DOHH2 (cell line): ENCODE results near the gene B3GNT2.

Source experiments
- H3F3A ChIP-seq: fragments of 200-600 bp; sonication (generic), shearing (Covaris generic); 2 replicates; pipeline ENCODE4 v1.6.0; 2016; ENCODE audit warnings: antibody characterized with exemption, mild to moderate bottlenecking; ENCODE audit not compliant: control insufficient read depth, insufficient read depth
- H3K27ac ChIP-seq: fragments of 200-600 bp; sonication (generic); 2 replicates; pipeline ENCODE4 v1.5.1; 2014; ENCODE audit warnings: low read depth, mild to moderate bottlenecking, low read length, moderate library complexity
- H3K27me3 ChIP-seq: fragments of 200-600 bp; sonication (generic); 2 replicates; pipeline ENCODE4 v1.6.1; 2014; ENCODE audit warnings: mild to moderate bottlenecking, low read length, mixed read lengths; ENCODE audit not compliant: control insufficient read depth
- H3K36me3 ChIP-seq: fragments of 200-600 bp; sonication (generic); 2 replicates; pipeline ENCODE4 v1.6.1; 2014; ENCODE audit warnings: mild to moderate bottlenecking, low read length, moderate library complexity, mixed read lengths; ENCODE audit not compliant: control insufficient read depth
- H3K4me1 ChIP-seq: fragments of 200-600 bp; sonication (generic); 2 replicates; pipeline ENCODE4 v1.6.1; 2014; ENCODE audit warnings: mild to moderate bottlenecking, low read length, mixed read lengths; ENCODE audit not compliant: control insufficient read depth
- H3K4me2 ChIP-seq: fragments of 200-600 bp; sonication (generic); 2 replicates; pipeline ENCODE4 v1.6.0; 2014; ENCODE audit warnings: mild to moderate bottlenecking, low read length, moderate library complexity
- H3K4me3 ChIP-seq: fragments of 200-600 bp; sonication (generic); 2 replicates; pipeline ENCODE4 v1.5.1; 2014; ENCODE audit warnings: mild to moderate bottlenecking, low read length, mixed read lengths
- H3K79me2 ChIP-seq: fragments of 200-600 bp; sonication (generic); 2 replicates; pipeline ENCODE4 v1.6.1; 2014; ENCODE audit warnings: mild to moderate bottlenecking, low read length, mixed read lengths; ENCODE audit not compliant: control insufficient read depth
- H3K9me2 ChIP-seq: fragments of 200-600 bp; sonication (generic); replicated peaks from 2 replicates; pipeline ENCODE4 v1.6.1; 2014; ENCODE audit warnings: mild to moderate bottlenecking, low read length, mixed read lengths; ENCODE audit not compliant: control insufficient read depth
- H3K9me3 ChIP-seq: fragments of 200-600 bp; sonication (generic); 2 replicates; pipeline ENCODE4 v1.6.1; 2014; ENCODE audit warnings: antibody characterized with exemption, low read length, mixed read lengths; ENCODE audit not compliant: control insufficient read depth, insufficient read depth
- H4K20me1 ChIP-seq: fragments of 200-600 bp; sonication (generic); 2 replicates; pipeline ENCODE4 v1.6.0; 2014; ENCODE audit warnings: low read depth, mild to moderate bottlenecking, antibody characterized with exemption, low read length, moderate library complexity; ENCODE audit not compliant: control insufficient read depth, insufficient read depth
- EZH2phosphoT487 ChIP-seq: fragments of 200-600 bp; sonication (generic); IDR thresholded peaks from 2 replicates; pipeline ENCODE4 v1.6.1; 2017; ENCODE audit warnings: borderline replicate concordance, mild to moderate bottlenecking, antibody characterized with exemption, low read length, moderate library complexity, mixed read lengths
- TF ChIP-seq, protein P1 (sequence below): fragments of 200-600 bp; sonication (generic); IDR thresholded peaks from one replicate; pipeline ENCODE4 v1.5.1; 2014; ENCODE audit warnings: antibody characterized with exemption, mild to moderate bottlenecking, low read depth, low read length; ENCODE audit not compliant: poor library complexity, severe bottlenecking

B3GNT2 gene

DNA sequence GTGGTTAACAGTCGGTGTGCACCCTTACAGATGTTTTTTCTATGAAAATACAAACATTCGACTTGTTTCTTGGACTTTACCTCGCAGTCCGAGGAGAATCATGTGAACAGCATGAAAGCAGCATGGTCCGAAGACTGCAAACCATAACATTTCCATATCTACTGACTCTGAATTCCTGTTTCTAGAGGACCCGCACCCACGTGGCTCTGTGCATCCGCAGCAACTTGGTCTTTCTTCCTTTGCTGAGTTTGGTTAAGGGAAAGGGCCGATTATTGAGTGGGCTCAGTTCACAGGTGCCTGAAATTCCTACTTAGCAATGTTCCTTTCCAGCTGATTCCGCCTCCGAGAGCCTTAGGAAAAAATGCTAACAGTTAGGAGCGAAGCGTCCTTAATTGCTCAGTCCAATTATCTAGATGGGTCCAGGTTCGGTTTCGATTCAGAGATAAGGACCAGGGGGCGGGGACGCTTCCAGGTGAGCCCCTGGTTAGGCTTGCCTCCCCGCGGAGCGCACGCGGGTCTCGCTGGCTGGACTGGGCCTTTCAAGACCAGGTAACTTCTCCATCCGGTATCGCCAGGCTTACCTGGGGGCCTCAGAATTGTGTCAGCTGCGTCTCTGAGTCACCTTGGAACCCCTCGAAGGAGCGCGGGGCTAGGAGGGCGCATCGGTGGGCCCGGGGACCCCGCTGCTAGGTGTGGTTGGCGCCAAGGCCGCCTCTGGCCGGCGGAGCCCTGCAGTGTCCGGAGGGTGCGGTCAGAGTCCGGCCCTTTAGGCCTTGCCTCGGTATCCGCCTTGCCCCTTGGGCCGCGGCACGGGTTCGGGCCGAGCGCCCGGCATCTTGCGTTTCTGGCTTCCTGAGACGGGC is 1.1 kb upstream of the B3GNT2 start:
- H3K36me3 ChIP-seq: peaks cover 9% of the 10 kb centered on the region
- peaks cover 3% of the 10 kb centered on the region; the same call in 1 of the 2 replicates for H3K27me3 ChIP-seq
- H3K27ac ChIP-seq: no peak overlapping the region
- H3K4me3 ChIP-seq: peak overlapping the region; percentile 97
- H3K9me3 ChIP-seq: no peaks in the 10 kb centered on the region
- TF ChIP-seq, protein P1, sequence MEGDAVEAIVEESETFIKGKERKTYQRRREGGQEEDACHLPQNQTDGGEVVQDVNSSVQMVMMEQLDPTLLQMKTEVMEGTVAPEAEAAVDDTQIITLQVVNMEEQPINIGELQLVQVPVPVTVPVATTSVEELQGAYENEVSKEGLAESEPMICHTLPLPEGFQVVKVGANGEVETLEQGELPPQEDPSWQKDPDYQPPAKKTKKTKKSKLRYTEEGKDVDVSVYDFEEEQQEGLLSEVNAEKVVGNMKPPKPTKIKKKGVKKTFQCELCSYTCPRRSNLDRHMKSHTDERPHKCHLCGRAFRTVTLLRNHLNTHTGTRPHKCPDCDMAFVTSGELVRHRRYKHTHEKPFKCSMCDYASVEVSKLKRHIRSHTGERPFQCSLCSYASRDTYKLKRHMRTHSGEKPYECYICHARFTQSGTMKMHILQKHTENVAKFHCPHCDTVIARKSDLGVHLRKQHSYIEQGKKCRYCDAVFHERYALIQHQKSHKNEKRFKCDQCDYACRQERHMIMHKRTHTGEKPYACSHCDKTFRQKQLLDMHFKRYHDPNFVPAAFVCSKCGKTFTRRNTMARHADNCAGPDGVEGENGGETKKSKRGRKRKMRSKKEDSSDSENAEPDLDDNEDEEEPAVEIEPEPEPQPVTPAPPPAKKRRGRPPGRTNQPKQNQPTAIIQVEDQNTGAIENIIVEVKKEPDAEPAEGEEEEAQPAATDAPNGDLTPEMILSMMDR: no peak
- TF ChIP-seq EZH2phosphoT487: no peak
- H3F3A ChIP-seq: no peaks in the 10 kb centered on the region
- H3K4me2 ChIP-seq: peak overlapping the region; percentile 79
- no peaks in the 10 kb centered on the region for H3K9me2 ChIP-seq
- peaks cover 38% of the 10 kb centered on the region for H3K79me2 ChIP-seq
- peaks cover 17% of the 10 kb centered on the region; the same call in 1 of the 2 replicates for H4K20me1 ChIP-seq
- H3K4me1 ChIP-seq: peaks cover 45% of the 10 kb centered on the region

DNA sequence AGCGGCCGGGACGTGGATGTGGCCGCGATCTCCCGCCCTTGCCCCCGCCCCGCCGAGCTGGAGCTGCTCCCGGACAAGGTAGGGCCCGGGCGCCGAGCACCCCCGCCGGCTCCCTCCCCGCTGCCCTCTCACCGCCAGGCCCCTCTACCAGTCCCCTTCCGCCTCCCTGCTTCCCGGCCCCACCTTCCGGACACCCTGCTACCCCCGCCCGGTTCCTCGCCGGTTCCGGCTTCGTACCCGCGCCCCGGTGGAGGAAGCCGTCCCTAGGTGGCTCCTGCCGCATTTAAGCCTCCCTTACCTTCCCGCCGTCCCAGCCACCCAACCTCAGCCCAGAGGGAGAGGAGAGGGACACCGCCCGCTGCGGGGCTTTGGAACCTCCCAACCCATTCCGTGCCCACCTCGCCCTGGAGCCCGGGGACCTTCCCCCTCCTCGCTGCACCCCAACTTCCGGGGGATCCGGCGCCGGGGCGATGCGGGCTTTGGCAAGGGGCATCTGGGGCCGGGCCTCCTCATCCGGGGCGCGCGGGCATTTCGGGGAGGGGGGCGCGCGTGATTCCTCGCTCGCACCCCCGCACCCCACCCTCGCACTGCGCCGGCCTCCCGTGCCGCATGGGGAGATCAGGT is 475 bp downstream of the B3GNT2 start:
- no peaks in the 10 kb centered on the region for H3K9me3 ChIP-seq
- H3K36me3 ChIP-seq: peaks cover 9% of the 10 kb centered on the region
- peak overlapping the region; percentile 77 for H3K27ac ChIP-seq
- H3K79me2 ChIP-seq: peaks cover 54% of the 10 kb centered on the region
- no peaks in the 10 kb centered on the region for H3F3A ChIP-seq
- H4K20me1 ChIP-seq: peaks cover 25% of the 10 kb centered on the region
- no peaks in the 10 kb centered on the region for H3K9me2 ChIP-seq
- H3K4me2 ChIP-seq: peak overlapping the region; percentile 73
- peaks cover 54% of the 10 kb centered on the region for H3K4me1 ChIP-seq
- peak overlapping the region; percentile 97 for H3K4me3 ChIP-seq
- H3K27me3 ChIP-seq: no peaks in the 10 kb centered on the region; the same call in 1 of the 2 replicates
- TF ChIP-seq, protein P1: peak; percentile 35
- no peak for TF ChIP-seq EZH2phosphoT487

DNA sequence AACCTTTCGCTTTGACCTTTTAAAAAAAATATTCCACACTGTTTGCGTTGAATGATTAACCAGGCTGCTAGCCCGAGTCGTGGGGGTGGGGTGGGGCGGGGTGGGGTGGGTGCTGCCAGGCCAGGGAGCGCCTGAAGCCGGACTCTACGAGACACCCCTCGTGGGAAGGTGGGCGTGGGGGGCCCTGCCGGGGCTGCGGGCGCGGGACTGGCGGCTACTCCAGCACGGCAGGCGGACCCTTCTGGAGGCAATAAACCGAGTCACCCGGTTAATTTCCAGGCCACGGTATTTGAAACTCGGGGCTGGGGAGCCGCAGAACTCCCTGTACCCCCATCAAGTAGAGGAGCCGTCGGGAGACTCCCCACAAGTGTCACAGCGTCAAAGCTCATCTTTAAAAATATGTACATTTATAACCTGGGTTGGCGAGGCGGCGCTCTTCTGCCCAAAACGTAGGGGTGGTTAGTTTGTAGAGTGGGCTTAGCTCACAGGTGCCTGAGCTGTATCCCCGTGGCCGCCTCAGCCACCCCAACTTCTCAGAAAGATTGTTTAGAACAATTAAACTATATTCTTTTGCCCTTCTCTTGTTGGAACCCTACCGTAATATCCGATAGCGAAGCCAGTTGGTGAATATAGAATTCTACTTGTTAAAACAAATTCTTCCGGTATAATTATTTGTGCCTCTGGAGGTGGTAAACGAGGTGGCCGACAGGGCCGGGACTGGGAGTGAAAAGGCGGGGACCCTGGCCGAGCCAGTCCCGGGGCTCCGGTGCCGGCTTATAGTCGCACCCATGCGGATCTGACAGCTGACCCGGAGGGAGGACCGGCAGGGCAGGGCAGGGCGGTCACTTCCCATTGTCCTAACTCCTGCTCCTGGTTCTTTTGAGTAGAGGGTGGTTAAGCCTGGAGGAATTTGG is 1.4 kb downstream of the B3GNT2 start:
- H3K4me3 ChIP-seq: peak overlapping the region; percentile 97
- H3K79me2 ChIP-seq: peaks cover 63% of the 10 kb centered on the region
- peaks cover 31% of the 10 kb centered on the region for H4K20me1 ChIP-seq
- no peaks in the 10 kb centered on the region for H3F3A ChIP-seq
- peaks cover 14% of the 10 kb centered on the region for H3K36me3 ChIP-seq
- no peak for TF ChIP-seq EZH2phosphoT487
- TF ChIP-seq, protein P1: peak; percentile 57
- peak overlapping the region; percentile 73 for H3K4me2 ChIP-seq
- peaks cover 60% of the 10 kb centered on the region for H3K4me1 ChIP-seq
- H3K9me2 ChIP-seq: no peaks in the 10 kb centered on the region
- peak overlapping the region; percentile 77 for H3K27ac ChIP-seq
- H3K9me3 ChIP-seq: no peaks in the 10 kb centered on the region
- no peaks in the 10 kb centered on the region; the same call in 1 of the 2 replicates for H3K27me3 ChIP-seq
